HepG2 (cell line): Measurements from ENCODE around the gene GPR37L1. TPM values are rescaled to one million over a fixed set of nuclear protein-coding genes. Genes with fewer than 3 reads are reported as not detected.
"Not testable (repeated sequence)": the region's sequence is repeated elsewhere in the genome, so short reads cannot be mapped to it uniquely, and the experiment has no call there.

Experiments used
- ATAC-seq: fragments of 200-7000 bp; cut with Tn5 transposase; 3 replicates; pipeline ENCODE4 v1.9.1; 2020; ENCODE audit warnings: mild to moderate bottlenecking, moderate library complexity
- BruUV-seq: library from RNA; stranded (reverse); fragments of 400-500 nt; replicated peaks from 2 replicates; lab custom pipeline; 2021; lab: Mats Ljungman, UMichigan
- CTCF ChIA-PET: fragments of 300-600 bp; formaldehyde crosslinking; extraction: SDS; loops from one replicate; lab custom pipeline; 2021; ENCODE audit warnings: low total read pairs, inconsistent platforms, low intra/inter-chr PET ratio; lab: Yijun Ruan, JAX
- POLR2A ChIA-PET: fragments of 350-600 bp; sonication (Branson Sonifier 250); formaldehyde crosslinking; loops from one replicate; lab custom pipeline; 2020; ENCODE audit warnings: antibody characterized with exemption, inconsistent platforms; lab: Yijun Ruan, JAX
- DNase-seq: peaks from one replicate; pipeline ENCODE4 v3.0.0-alpha.2; 2015; ENCODE audit warnings: low spot score
- FAIRE-seq: peaks from 3 replicates; lab custom pipeline; 2011; peaks lifted over from hg19 to GRCh38; lab: Jason Lieb, UNC
- H2AFZ ChIP-seq: one replicate; pipeline ENCODE4 v1.6.1; 2011; ENCODE audit warnings: low read length, inconsistent platforms
- H3K27ac ChIP-seq: fragments of 300-600 bp; 3 replicates; pipeline ENCODE4 v1.8.0; 2011; ENCODE audit warnings: mixed run types, mild to moderate bottlenecking, mixed read lengths, low read length, inconsistent platforms; ENCODE audit not compliant: insufficient read depth; ENCODE audit errors: extremely low read length
- H3K27me3 ChIP-seq, 2 experiments: fragments of 200-600 bp in 1 of 2; 2 replicates in 1 of 2; 3 replicates in 1 of 2; pipeline versions ENCODE4 v1.6.0 to v1.8.0; 2011; ENCODE audit warnings: low read length in 2 of 2, mild to moderate bottlenecking in 2 of 2, moderate library complexity in 2 of 2, inconsistent platforms in 1 of 2; ENCODE audit not compliant: insufficient read depth in 2 of 2, control insufficient read depth in 1 of 2
- H3K36me3 ChIP-seq, 2 experiments: fragments of 200-600 bp in 1 of 2; replicated peaks in 1 of 2; 2 replicates in 1 of 2; 3 replicates in 1 of 2; pipeline versions ENCODE4 v1.5.1 to v1.8.0; 2011; ENCODE audit warnings: low read length in 2 of 2, inconsistent platforms in 1 of 2; ENCODE audit not compliant: insufficient read depth in 2 of 2, control insufficient read depth in 1 of 2
- H3K4me1 ChIP-seq: 2 replicates; pipeline ENCODE4 v1.5.1; 2012; ENCODE audit warnings: low read length, inconsistent platforms; ENCODE audit not compliant: insufficient read depth
- H3K4me2 ChIP-seq: 2 replicates; pipeline ENCODE4 v1.6.0; 2011; ENCODE audit warnings: low read depth, low read length, inconsistent platforms
- H3K4me3 ChIP-seq, 3 experiments: fragments of 200-600 bp in 1 of 3; sonication (generic), shearing (Covaris generic) in 1 of 3; replicated peaks in 1 of 3; 2 replicates each; pipeline ENCODE4 v1.5.1; 2011 to 2016; ENCODE audit warnings: low read length in 3 of 3, inconsistent platforms in 2 of 3, low read depth in 2 of 3, mild to moderate bottlenecking in 2 of 3, control low read depth in 1 of 3, mixed read lengths in 1 of 3; ENCODE audit not compliant: insufficient read depth in 1 of 3
- H3K79me2 ChIP-seq: one replicate; pipeline ENCODE4 v1.6.1; 2011; ENCODE audit warnings: low read length, inconsistent platforms; ENCODE audit not compliant: insufficient read depth
- H3K9ac ChIP-seq: 2 replicates; pipeline ENCODE4 v1.6.0; 2011; ENCODE audit warnings: mild to moderate bottlenecking, low read depth, low read length, inconsistent platforms; ENCODE audit not compliant: insufficient read depth
- H3K9me3 ChIP-seq: 2 replicates; pipeline ENCODE4 v1.5.1; 2012; ENCODE audit warnings: mild to moderate bottlenecking, low read length
- H4K20me1 ChIP-seq: 2 replicates; pipeline ENCODE4 v1.6.0; 2011; ENCODE audit warnings: inconsistent platforms, mild to moderate bottlenecking, low read length, moderate library complexity; ENCODE audit not compliant: insufficient read depth
- CENPT ChIP-seq: sonication (generic); formaldehyde crosslinking; IDR thresholded peaks from 2 replicates; pipeline ENCODE4 v1.8.0; 2022; ENCODE audit warnings: low read depth, mild to moderate bottlenecking, moderate library complexity, missing genetic modification reagents
- FOXK2 ChIP-seq: fragments of 450-650 bp; IDR thresholded peaks from 2 replicates; pipeline ENCODE4 v1.6.1; 2016
- GABPB1 ChIP-seq: IDR thresholded peaks from 2 replicates; pipeline ENCODE4 v1.6.1; 2016; ENCODE audit warnings: mild to moderate bottlenecking, missing genetic modification reagents, moderate library complexity, missing compliant biosample characterization
- KLF15 ChIP-seq: sonication (generic); formaldehyde crosslinking; IDR thresholded peaks from 2 replicates; pipeline ENCODE4 v1.8.1; 2023; ENCODE audit warnings: borderline replicate concordance, mild to moderate bottlenecking, inconsistent platforms, missing genetic modification reagents, mixed read lengths
- NCOA1 ChIP-seq: sonication (generic); formaldehyde crosslinking; IDR thresholded peaks from 2 replicates; pipeline ENCODE4 v1.9.0; 2021; ENCODE audit warnings: missing genetic modification reagents
- ZBTB8A ChIP-seq: sonication (generic); formaldehyde crosslinking; IDR thresholded peaks from 2 replicates; pipeline ENCODE4 v1.4.0; 2020; ENCODE audit warnings: mild to moderate bottlenecking, low read depth, missing genetic modification reagents, borderline replicate concordance
- WGBS: methylation state at CpG from one replicate; pipeline ENCODE4 v1.1.6; 2017; ENCODE audit warnings: low lambda C conversion rate; 5-methylcytosine and 5-hydroxymethylcytosine counted together
- in situ Hi-C: cut with HindIII; loops from 2 replicates; pipeline ENCODE4 v1.10.0; 2017; ENCODE audit warnings: low pct_unique_long_range_greater_than_20kb; ENCODE audit not compliant: extremely low pct_ligation_motif_present
- intact Hi-C: fragments of 100-400 bp; cut with micrococcal nuclease; formaldehyde crosslinking; loops from one replicate; pipeline ENCODE4 v1.10.0; 2022; ENCODE audit not compliant: unreplicated experiment
- polyA plus RNA-seq, 8 experiments: library from polyadenylated mRNA; depleted of rRNA in 3 of 8; stranded (reverse) in 7 of 8; unstranded in 1 of 8; fragments of >200 nt; fragmentation: Illumina TruSeq in 4 of 8; extraction: Trizol in 4 of 8; gene quantifications; 2 replicates each; pipeline versions ENCODE4 v1.2.1 to v1.2.3, GENCODE V29; 2011 to 2016; ENCODE audit warnings: low read depth in 4 of 8, missing spikeins in 1 of 8, mixed read lengths in 1 of 8; ENCODE audit not compliant: insufficient read depth in 1 of 8
- total RNA-seq, 5 experiments: library from RNA; depleted of rRNA; stranded (reverse); fragments of >200 nt; fragmentation: Illumina TruSeq; extraction: Trizol; gene quantifications; 2 replicates each; pipeline ENCODE4 v1.2.3, GENCODE V29; 2016; ENCODE audit warnings: low read depth in 1 of 5
- TF ChIP-seq, protein P1 (sequence below): IDR thresholded peaks from 2 replicates; pipeline ENCODE4 v1.6.1; 2012; ENCODE audit warnings: inconsistent platforms
- TF ChIP-seq, protein P2 (sequence below): sonication (generic); formaldehyde crosslinking; IDR thresholded peaks from 2 replicates; pipeline ENCODE4 v1.5.0; 2020; ENCODE audit warnings: mild to moderate bottlenecking, missing genetic modification reagents

GPR37L1 gene
- total and polyA plus RNA-seq, 2 of the 13 experiments (the other 11 are each of a cell fraction or from before 2014, with no cell fraction given): 0.13 TPM; not detected in 1

DNA sequence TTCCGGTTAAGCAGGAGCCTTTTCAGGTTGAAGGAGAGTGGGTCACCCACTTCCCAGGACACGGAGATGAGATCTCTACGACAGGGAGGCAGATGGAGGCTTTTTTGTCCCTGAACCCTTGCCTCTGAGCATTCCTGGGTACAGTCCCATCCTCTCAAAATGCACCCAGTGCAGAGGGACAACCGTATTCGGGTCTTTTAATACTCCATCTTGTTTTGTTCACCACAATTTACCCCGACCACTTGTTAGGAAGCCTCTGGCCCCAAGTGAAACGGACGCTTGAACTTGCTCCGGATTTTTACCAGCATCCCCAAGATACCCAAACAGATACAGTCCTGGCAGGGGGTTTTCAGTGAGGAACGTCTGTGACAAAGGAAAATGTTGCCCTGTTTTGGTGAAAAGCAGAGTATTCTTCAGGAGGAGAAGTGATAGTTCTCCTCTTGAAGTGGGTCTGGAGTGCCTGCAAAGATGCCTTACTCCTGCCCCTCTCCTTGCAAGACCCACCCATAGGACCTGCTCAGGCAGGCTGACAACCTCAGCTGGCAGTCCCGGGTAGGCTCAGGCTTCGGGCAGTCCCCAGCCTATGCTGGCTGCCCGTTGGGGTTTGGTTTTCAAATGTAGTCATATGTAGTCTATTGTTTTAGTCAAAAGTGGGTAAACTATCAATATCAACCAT, 22.5 kb downstream of the GPR37L1 start (continued):
- TF ChIP-seq KLF15 (CRISPR knock-in tag) (no peak), NCOA1 (CRISPR knock-in tag) (no peak), CENPT (no peak), GABPB1 (CRISPR knock-in tag) (no peak), FOXK2 (no peak), ZBTB8A (no peak)
- TF ChIP-seq, protein P1, sequence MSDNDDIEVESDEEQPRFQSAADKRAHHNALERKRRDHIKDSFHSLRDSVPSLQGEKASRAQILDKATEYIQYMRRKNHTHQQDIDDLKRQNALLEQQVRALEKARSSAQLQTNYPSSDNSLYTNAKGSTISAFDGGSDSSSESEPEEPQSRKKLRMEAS: no peak
- TF ChIP-seq, protein P2, sequence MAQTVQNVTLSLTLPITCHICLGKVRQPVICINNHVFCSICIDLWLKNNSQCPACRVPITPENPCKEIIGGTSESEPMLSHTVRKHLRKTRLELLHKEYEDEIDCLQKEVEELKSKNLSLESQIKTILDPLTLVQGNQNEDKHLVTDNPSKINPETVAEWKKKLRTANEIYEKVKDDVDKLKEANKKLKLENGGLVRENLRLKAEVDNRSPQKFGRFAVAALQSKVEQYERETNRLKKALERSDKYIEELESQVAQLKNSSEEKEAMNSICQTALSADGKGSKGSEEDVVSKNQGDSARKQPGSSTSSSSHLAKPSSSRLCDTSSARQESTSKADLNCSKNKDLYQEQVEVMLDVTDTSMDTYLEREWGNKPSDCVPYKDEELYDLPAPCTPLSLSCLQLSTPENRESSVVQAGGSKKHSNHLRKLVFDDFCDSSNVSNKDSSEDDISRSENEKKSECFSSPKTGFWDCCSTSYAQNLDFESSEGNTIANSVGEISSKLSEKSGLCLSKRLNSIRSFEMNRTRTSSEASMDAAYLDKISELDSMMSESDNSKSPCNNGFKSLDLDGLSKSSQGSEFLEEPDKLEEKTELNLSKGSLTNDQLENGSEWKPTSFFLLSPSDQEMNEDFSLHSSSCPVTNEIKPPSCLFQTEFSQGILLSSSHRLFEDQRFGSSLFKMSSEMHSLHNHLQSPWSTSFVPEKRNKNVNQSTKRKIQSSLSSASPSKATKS (CRISPR knock-in tag): no peak
- TF ChIP-seq, all 625 proteins: peak for 0

DNA sequence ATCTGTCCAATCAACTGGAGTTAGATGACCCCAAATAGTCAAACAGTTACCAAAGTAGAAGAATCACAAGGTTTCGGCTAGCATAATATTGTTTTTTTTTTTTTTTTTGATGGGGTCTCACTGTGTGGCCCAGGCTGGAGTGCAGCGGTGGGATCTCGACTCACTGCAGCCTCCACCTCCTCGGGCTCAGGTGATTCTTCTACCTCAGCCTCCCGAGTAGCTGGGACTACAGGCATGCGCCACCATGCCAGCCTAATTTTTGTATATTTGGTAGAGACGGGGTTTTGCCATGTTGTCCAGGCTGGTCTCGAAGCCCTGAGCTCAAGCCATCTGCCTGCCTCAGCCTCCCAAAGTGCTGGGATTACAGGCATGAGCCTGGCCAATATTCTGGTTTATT, 23.0 kb downstream of the GPR37L1 start:
- H3K36me3 ChIP-seq, H2AFZ ChIP-seq, POLR2A ChIA-PET, H3K9me3 ChIP-seq, H4K20me1 ChIP-seq, FAIRE-seq, CTCF ChIA-PET, in situ Hi-C loops, H3K79me2 ChIP-seq, intact Hi-C loops, H3K4me3 ChIP-seq, DNase-seq, H3K9ac ChIP-seq, ATAC-seq, BruUV-seq, H3K27ac ChIP-seq, H3K4me2 ChIP-seq: not testable (repeated sequence)
- Histone ChIP-seq H3K27me3 (peaks cover 0 to 54% of the 10 kb centered on the region in 2 experiments; a peak in 4 of 5 replicates), H3K4me1 (peaks cover 28% of the 10 kb centered on the region)
- 54% methylated on average over 8 of the region's 8 CpGs for WGBS
